Tibial artery (tissue), 4 donors: ENCODE measurements around the gene CENPF.

Experiments used
- DNase-seq, 2 donors: peaks; one replicate each; pipeline ENCODE4 v3.0.0-alpha.2; 2019
- H3K27ac ChIP-seq, 2 donors: fragments of 200-600 bp; sonication (generic) in 1 of 2; 1 replicate in 1 of 2; 2 replicates in 1 of 2; pipeline ENCODE4 v1.5.1; 2018 to 2019; ENCODE audit warnings: mild to moderate bottlenecking in 1 of 2
- H3K27me3 ChIP-seq, 2 donors: fragments of 200-600 bp; sonication (generic) in 1 of 2; one replicate each; pipeline versions ENCODE4 v1.5.1 to v1.6.0; 2016 to 2019
- H3K36me3 ChIP-seq, 3 donors: fragments of 200-600 bp; sonication (generic) in 2 of 3; one replicate each; pipeline ENCODE4 v1.5.1; 2016 to 2019; ENCODE audit warnings: mild to moderate bottlenecking in 2 of 3
- H3K4me1 ChIP-seq, 4 donors: fragments of 200-600 bp; sonication (generic) in 2 of 4; 1 replicate in 3 of 4; 2 replicates in 1 of 4; pipeline ENCODE4 v1.5.1; 2016 to 2019
- H3K4me3 ChIP-seq, 2 donors: fragments of 200-600 bp; sonication (generic) in 1 of 2; 1 replicate in 1 of 2; 2 replicates in 1 of 2; pipeline ENCODE4 v1.5.1; 2018 to 2019; ENCODE audit warnings: mild to moderate bottlenecking in 2 of 2
- H3K9me3 ChIP-seq, 3 donors: fragments of 200-600 bp; sonication (generic) in 1 of 3; one replicate each; pipeline ENCODE4 v1.5.1; 2016 to 2019
- intact Hi-C: fragments of 100-400 bp; cut with DNase I; formaldehyde crosslinking; loops from one replicate; pipeline ENCODE4 v1.15.0; 2023; ENCODE audit warnings: low total_unique reads
- TF ChIP-seq, protein P1 (sequence below), 2 experiments: fragments of 200-600 bp in 1 of 2; fragments of 450-650 bp in 1 of 2; IDR thresholded peaks; one replicate each; pipeline ENCODE4 v1.5.1; 2017 to 2019; ENCODE audit warnings: antibody characterized with exemption in 2 of 2, mild to moderate bottlenecking in 1 of 2, moderate library complexity in 1 of 2

The CENPF gene

DNA sequence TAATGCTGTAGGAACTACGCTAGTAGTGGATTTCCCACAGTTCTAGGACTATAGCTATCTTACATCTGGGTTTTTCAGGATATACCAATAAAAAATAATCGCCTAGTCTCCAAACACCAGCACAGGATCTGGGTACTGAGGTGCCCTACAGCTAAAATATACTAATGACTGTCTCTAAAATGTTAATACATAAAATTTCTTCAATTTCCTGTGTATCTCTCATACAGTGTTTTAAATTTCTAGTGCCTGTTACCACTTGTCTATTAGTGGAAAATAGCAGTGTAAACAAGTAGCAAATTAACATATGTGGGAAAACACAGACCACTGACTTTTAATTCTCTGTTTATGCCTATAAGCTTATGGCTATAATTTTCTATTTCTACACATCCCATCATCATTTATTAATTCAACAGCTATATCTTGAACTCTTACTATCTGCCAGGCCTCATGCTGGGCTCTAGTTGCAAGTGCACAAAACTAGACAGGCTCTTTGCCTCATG lies 35.5 kb upstream of the CENPF start:
- Histone ChIP-seq H3K27me3 (no peaks in the 10 kb centered on the region), H3K36me3 (no peaks in the 10 kb centered on the region), H3K9me3 (no peaks in the 10 kb centered on the region), H3K4me1 (peaks cover 0 to 37% (median 7%) of the 10 kb centered on the region in 4 donors), H3K27ac (no peak overlapping the region), H3K4me3 (no peak overlapping the region)
- intact Hi-C loops, result no loop called here
- TF ChIP-seq, protein P1, sequence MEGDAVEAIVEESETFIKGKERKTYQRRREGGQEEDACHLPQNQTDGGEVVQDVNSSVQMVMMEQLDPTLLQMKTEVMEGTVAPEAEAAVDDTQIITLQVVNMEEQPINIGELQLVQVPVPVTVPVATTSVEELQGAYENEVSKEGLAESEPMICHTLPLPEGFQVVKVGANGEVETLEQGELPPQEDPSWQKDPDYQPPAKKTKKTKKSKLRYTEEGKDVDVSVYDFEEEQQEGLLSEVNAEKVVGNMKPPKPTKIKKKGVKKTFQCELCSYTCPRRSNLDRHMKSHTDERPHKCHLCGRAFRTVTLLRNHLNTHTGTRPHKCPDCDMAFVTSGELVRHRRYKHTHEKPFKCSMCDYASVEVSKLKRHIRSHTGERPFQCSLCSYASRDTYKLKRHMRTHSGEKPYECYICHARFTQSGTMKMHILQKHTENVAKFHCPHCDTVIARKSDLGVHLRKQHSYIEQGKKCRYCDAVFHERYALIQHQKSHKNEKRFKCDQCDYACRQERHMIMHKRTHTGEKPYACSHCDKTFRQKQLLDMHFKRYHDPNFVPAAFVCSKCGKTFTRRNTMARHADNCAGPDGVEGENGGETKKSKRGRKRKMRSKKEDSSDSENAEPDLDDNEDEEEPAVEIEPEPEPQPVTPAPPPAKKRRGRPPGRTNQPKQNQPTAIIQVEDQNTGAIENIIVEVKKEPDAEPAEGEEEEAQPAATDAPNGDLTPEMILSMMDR (IDR thresholded peaks at IDR 0.05), result no peak
- DNase-seq, result no peak

DNA sequence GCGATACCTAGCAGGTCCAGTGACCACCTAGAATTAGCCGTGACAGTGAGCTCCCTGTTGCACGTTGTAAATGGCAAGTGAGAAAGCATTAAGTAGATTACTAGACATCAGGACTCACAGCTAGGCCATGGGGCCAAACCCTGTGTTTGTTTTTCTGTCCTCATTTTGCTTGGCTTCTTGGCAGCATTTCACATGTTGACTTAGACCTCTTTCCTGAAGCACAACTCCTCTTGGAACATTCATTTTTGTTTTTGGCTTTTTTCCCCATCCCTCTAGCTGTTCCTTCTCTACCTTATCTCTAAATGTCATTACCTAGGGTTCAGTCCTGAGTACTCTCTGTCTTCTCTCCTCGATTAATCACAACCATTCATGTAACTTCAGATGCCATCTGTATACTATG lies 34.7 kb upstream of the CENPF start:
- intact Hi-C loops, result no loop called here
- Histone ChIP-seq H3K27ac (peak overlapping the region in 1 of 2 donors; percentile 12), H3K4me3 (no peak overlapping the region), H3K4me1 (peaks cover 0 to 37% (median 7%) of the 10 kb centered on the region in 4 donors), H3K36me3 (no peaks in the 10 kb centered on the region), H3K27me3 (no peaks in the 10 kb centered on the region), H3K9me3 (no peaks in the 10 kb centered on the region)
- TF ChIP-seq, protein P1 (IDR thresholded peaks at IDR 0.05), result no peak
- peak in 1 of 2 donors; percentile 22 for DNase-seq

DNA sequence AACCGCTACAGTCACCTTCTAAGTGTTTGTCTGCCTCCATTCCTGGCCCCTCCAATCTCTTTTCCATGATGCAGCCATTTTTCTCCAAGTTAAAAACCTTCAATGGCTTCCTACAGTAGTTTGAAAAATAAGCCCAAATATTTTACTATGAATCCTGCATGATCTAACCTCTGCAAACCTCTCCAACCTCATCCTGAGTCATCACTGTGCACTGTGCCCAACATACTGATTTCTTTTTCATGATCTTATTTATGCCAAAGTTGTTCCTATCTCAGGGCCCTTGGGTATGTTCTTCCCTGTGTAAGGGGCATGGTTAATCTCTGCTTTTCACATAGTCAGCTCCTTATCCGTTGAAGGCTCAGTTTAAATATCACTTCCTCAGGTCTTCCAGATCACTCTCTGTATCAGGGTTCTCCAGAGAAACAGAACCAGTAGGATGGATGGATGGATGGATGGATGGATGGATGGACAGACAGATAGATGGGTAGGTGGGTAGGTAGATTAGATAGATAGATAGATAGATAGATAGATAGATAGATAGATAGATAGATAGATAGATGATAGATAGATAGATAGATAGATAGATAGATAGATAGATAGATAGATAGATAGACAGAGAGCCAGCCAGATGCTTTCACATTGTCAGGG lies 33.5 kb upstream of the CENPF start:
- DNase-seq, result no peak
- H3K9me3 ChIP-seq, result no peaks in the 10 kb centered on the region
- peaks cover 0 to 45% (median 11%) of the 10 kb centered on the region in 4 donors for H3K4me1 ChIP-seq
- no peaks in the 10 kb centered on the region for H3K36me3 ChIP-seq
- TF ChIP-seq, protein P1 (IDR thresholded peaks at IDR 0.05), result no peak
- H3K4me3 ChIP-seq, result no peak overlapping the region
- intact Hi-C loops, result no loop called here
- H3K27me3 ChIP-seq, result no peaks in the 10 kb centered on the region
- H3K27ac ChIP-seq, result no peak overlapping the region

DNA sequence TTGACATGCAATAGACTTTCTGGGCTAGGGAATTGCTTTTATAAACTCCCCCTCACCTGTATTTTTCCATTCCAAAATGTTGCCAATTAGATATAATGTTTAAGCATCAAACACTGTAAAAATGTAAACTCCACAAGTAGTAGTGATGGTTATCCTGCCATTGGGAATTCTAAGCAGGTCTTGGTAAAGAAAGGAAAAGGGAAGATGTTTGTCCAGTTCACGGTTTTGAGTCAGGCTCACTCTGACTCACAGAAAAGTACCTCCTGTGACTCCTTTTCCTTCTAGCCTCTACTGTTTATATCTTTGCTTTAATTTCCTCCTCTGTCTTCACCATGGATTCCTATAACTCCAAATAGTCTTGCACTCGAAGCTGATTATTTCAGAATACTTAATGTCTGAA lies 32.6 kb upstream of the CENPF start:
- no peak for DNase-seq
- intact Hi-C loops, result no loop called here
- Histone ChIP-seq H3K4me1 (peaks cover 0 to 45% (median 11%) of the 10 kb centered on the region in 4 donors), H3K9me3 (no peaks in the 10 kb centered on the region), H3K27me3 (no peaks in the 10 kb centered on the region), H3K4me3 (no peak overlapping the region), H3K27ac (peak overlapping the region in 1 of 2 donors; percentile 12), H3K36me3 (no peaks in the 10 kb centered on the region)
- TF ChIP-seq, protein P1 (IDR thresholded peaks at IDR 0.05), result no peak

DNA sequence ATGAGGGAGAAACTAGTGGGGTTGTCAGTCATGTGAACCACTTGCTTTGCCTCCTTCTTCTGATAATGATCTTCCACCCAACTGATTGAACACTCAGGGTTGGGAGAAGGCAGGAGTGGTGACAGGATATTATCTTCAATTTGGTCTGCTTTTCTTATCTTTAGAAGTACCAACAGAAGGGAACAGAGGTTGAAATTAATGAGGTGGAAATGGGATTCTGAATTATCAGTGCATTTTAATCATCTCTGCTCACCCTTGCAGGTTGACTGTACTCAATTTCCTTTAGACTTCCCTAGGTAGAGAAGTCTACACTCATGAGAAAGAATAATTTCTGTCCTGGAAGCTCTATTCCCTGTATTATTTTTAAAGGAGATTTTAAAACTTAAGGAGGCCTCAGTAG lies 31.7 kb upstream of the CENPF start:
- intact Hi-C loops, result no loop called here
- Histone ChIP-seq H3K27me3 (no peaks in the 10 kb centered on the region), H3K27ac (no peak overlapping the region), H3K4me3 (no peak overlapping the region), H3K4me1 (peaks cover 0 to 45% (median 11%) of the 10 kb centered on the region in 4 donors), H3K36me3 (peaks cover 0 to 3% (median 0%) of the 10 kb centered on the region in 3 donors), H3K9me3 (peaks cover 0 to 8% (median 6%) of the 10 kb centered on the region in 3 donors)
- no peak for DNase-seq
- TF ChIP-seq, protein P1 (IDR thresholded peaks at IDR 0.05), result no peak
